ENCODE results near the gene TEAD3.
"Not testable (repeated sequence)": the region's sequence is repeated elsewhere in the genome, so short reads cannot be mapped to it uniquely, and the experiment has no call there.

TEAD3 gene

DNA sequence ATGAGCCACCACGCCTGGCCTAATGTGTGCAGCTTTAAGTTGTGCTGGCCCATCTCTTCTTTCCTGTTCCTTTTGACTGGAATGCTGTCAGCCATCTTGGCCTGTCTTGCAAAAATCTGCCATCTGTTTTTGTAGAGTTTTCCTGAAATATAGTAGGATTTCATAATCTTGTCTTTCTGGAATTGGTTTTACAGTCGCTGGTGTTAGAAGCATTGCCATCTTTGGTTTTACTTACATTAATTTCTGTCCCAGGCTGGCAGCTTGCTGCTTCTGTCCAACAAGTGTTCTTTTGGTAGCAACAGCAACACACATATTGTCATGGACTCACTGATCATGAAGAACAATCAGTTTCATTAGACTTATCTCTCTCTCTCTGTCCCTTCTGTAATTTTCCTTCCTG, 45.0 kb upstream of the TEAD3 start:
- TF ChIP-seq, protein P1, sequence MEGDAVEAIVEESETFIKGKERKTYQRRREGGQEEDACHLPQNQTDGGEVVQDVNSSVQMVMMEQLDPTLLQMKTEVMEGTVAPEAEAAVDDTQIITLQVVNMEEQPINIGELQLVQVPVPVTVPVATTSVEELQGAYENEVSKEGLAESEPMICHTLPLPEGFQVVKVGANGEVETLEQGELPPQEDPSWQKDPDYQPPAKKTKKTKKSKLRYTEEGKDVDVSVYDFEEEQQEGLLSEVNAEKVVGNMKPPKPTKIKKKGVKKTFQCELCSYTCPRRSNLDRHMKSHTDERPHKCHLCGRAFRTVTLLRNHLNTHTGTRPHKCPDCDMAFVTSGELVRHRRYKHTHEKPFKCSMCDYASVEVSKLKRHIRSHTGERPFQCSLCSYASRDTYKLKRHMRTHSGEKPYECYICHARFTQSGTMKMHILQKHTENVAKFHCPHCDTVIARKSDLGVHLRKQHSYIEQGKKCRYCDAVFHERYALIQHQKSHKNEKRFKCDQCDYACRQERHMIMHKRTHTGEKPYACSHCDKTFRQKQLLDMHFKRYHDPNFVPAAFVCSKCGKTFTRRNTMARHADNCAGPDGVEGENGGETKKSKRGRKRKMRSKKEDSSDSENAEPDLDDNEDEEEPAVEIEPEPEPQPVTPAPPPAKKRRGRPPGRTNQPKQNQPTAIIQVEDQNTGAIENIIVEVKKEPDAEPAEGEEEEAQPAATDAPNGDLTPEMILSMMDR (IDR thresholded peaks at IDR 0.05; ENCODE audit: insufficient read depth, low read length): no peak
- no peak for TF ChIP-seq GABPA (IDR thresholded peaks at IDR 0.05; ENCODE audit: low read depth)
- TF ChIP-seq POLR2AphosphoS5 (IDR thresholded peaks at IDR 0.05; ENCODE audit: low read depth): no peak
- TF ChIP-seq, protein P2, sequence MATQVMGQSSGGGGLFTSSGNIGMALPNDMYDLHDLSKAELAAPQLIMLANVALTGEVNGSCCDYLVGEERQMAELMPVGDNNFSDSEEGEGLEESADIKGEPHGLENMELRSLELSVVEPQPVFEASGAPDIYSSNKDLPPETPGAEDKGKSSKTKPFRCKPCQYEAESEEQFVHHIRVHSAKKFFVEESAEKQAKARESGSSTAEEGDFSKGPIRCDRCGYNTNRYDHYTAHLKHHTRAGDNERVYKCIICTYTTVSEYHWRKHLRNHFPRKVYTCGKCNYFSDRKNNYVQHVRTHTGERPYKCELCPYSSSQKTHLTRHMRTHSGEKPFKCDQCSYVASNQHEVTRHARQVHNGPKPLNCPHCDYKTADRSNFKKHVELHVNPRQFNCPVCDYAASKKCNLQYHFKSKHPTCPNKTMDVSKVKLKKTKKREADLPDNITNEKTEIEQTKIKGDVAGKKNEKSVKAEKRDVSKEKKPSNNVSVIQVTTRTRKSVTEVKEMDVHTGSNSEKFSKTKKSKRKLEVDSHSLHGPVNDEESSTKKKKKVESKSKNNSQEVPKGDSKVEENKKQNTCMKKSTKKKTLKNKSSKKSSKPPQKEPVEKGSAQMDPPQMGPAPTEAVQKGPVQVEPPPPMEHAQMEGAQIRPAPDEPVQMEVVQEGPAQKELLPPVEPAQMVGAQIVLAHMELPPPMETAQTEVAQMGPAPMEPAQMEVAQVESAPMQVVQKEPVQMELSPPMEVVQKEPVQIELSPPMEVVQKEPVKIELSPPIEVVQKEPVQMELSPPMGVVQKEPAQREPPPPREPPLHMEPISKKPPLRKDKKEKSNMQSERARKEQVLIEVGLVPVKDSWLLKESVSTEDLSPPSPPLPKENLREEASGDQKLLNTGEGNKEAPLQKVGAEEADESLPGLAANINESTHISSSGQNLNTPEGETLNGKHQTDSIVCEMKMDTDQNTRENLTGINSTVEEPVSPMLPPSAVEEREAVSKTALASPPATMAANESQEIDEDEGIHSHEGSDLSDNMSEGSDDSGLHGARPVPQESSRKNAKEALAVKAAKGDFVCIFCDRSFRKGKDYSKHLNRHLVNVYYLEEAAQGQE (IDR thresholded peaks at IDR 0.05; ENCODE audit: insufficient replicate concordance, low read depth): no peak
- no peak for TF ChIP-seq SPI1 (IDR thresholded peaks at IDR 0.05; ENCODE audit: borderline replicate concordance, low read depth)
- no peak overlapping the region for H3K27ac ChIP-seq (replicated peaks)
- DNase-seq (ENCODE audit: low read depth in 1 of 2, low spot score in 1 of 2): no peak
- no peak overlapping the region for H3K4me3 ChIP-seq (replicated peaks; ENCODE audit: insufficient read depth, low read length)
- no peaks in the 10 kb centered on the region for H3K27me3 ChIP-seq (ENCODE audit: insufficient read depth, poor library complexity, severe bottlenecking)

DNA sequence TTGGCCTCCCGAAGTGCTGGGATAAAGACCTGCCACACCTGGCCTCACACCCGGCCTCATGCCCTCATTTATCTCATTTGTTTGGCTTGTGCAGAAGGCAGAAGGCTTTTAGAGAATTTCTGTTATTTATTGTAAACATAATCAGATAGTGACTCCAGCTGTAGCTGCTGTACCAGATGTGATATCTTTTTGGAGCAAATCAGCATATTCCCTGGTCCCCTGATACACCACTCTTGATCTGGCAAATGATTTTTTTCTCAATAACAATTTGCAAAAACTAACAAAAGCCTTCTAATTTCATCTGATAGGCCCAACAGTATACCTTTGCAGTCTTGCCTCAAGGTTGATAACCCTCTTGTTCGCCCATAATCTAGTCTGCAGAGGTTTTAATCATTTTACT, 42.3 kb upstream of the TEAD3 start:
- no peak for DNase-seq (ENCODE audit: low read depth in 1 of 2, low spot score in 1 of 2)
- TF ChIP-seq, protein P1 (IDR thresholded peaks at IDR 0.05; ENCODE audit: insufficient read depth, low read length): no peak
- TF ChIP-seq POLR2AphosphoS5 (IDR thresholded peaks at IDR 0.05; ENCODE audit: low read depth): no peak
- TF ChIP-seq, protein P2 (IDR thresholded peaks at IDR 0.05; ENCODE audit: insufficient replicate concordance, low read depth): no peak
- Histone ChIP-seq H3K4me3 (replicated peaks; ENCODE audit: insufficient read depth, low read length) (no peak overlapping the region), H3K27me3 (ENCODE audit: insufficient read depth, poor library complexity, severe bottlenecking) (no peaks in the 10 kb centered on the region), H3K27ac (replicated peaks) (no peak overlapping the region)

DNA sequence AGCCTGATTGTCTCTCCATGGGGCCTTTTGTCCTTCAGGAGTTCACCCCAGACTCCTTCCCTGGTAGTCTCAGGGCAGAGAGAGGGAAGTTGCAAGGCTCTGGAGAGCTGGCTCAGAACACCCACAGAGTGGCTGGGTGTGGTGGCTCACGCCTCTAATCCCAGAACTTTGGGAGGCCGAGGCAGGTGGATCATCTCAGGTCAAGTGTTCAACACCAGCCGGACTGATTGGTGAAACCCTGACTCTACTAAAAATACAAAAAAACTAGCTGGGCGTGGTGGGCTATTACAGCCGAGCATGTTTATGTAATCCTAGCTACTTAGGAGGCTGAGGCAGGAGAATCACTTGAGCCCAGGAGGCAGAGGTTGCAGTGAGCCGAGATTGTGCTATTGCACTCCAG, 39.0 kb upstream of the TEAD3 start:
- H3K27me3 ChIP-seq (ENCODE audit: insufficient read depth, poor library complexity, severe bottlenecking); H3K27ac ChIP-seq (replicated peaks); H3K4me3 ChIP-seq (replicated peaks; ENCODE audit: insufficient read depth, low read length); DNase-seq (ENCODE audit: low read depth in 1 of 2, low spot score in 1 of 2): not testable (repeated sequence)

DNA sequence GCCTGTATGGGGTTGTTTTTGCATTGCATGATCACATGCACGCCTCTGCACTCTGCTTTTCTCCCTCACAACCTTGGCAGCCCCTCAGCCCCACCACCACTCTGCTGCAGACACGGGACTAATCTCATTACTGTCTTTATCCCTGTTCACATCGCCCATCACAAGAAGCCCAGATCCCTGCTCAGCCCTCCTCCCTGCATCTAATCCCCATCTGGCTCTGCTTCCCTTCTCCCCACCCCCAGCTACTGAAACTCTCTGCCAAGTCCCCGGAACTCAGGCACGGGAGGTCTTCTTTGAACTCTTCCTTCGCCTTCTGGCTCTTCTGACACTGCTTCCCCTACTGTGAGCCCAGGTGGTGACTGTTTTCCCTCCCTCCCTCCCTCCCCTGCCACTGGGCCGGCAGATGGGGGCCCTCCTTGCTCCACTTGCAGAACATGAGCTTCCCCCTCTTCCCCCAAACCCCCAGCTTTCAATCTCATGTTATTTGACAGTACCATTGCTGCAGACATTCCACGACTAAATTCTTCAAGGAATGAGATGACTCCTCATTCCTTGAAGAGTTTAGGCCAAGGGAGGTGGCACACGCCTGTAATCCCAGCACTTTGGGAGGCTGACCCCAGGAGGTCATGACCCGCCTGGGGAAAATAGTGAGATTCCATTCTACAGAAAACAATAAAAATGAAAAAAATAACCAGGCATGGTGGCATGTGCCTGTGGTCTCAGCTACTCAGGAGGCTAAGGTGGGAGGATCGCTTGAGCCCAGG, 37.7 kb upstream of the TEAD3 start:
- H3K4me3 ChIP-seq (replicated peaks; ENCODE audit: insufficient read depth, low read length): no peak overlapping the region
- TF ChIP-seq, protein P2 (IDR thresholded peaks at IDR 0.05; ENCODE audit: insufficient replicate concordance, low read depth): no peak
- TF ChIP-seq, protein P1 (IDR thresholded peaks at IDR 0.05; ENCODE audit: insufficient read depth, low read length): no peak
- TF ChIP-seq GABPA (IDR thresholded peaks at IDR 0.05; ENCODE audit: low read depth) (no peak), POLR2AphosphoS5 (IDR thresholded peaks at IDR 0.05; ENCODE audit: low read depth) (no peak), SPI1 (IDR thresholded peaks at IDR 0.05; ENCODE audit: borderline replicate concordance, low read depth) (no peak)
- DNase-seq (ENCODE audit: low read depth in 1 of 2, low spot score in 1 of 2): no peak
- no peak overlapping the region for H3K27ac ChIP-seq (replicated peaks)
- no peaks in the 10 kb centered on the region for H3K27me3 ChIP-seq (ENCODE audit: insufficient read depth, poor library complexity, severe bottlenecking)

Data from HL-60 (cell line).